ENCODE measurements around the gene ANTKMT. TPM values are rescaled to one million over a fixed set of nuclear protein-coding genes. Genes with fewer than 3 reads are reported as not detected.

The ANTKMT gene
- total RNA-seq, 1 donor from 2014 or later = 111 TPM

GRCh38 chr16:694187-694862 is 26.6 kb upstream of the ANTKMT start:
- DNase-seq (ENCODE audit: low read depth) = no peak
- TF ChIP-seq, protein P1, sequence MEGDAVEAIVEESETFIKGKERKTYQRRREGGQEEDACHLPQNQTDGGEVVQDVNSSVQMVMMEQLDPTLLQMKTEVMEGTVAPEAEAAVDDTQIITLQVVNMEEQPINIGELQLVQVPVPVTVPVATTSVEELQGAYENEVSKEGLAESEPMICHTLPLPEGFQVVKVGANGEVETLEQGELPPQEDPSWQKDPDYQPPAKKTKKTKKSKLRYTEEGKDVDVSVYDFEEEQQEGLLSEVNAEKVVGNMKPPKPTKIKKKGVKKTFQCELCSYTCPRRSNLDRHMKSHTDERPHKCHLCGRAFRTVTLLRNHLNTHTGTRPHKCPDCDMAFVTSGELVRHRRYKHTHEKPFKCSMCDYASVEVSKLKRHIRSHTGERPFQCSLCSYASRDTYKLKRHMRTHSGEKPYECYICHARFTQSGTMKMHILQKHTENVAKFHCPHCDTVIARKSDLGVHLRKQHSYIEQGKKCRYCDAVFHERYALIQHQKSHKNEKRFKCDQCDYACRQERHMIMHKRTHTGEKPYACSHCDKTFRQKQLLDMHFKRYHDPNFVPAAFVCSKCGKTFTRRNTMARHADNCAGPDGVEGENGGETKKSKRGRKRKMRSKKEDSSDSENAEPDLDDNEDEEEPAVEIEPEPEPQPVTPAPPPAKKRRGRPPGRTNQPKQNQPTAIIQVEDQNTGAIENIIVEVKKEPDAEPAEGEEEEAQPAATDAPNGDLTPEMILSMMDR (conservative IDR thresholded peaks at IDR 0.05; ENCODE audit: low read depth, low read length) = no peak
- peak overlapping the region; percentile 8 for H3K4me3 ChIP-seq (ENCODE audit: low read depth, low read length)

DNA sequence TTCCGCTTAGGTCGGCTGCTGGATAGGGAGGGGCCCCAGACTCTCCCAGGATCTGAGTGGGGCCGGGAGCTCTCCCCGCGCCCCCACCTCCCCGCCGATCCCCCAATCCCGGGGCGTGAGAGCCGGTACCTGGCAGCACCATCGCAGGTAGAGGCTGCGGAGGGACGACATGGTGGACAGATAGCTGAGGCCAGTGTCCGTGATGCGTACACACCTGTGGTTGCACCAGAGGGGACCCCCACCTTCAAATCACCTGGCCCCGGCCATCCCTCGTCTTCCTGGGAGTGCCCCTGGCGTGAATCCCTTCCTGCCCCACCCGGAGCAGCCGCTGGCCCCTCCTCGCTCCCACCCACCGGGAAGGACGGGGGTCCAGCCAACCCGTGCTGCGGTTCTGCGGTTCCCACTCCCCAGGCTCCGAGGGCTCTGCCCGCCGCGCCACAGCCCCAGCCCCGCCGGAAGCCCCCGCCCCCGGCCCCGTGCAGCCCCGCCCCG is 26.0 kb upstream of the ANTKMT start:
- peak overlapping the region; percentile 8 for H3K4me3 ChIP-seq (ENCODE audit: low read depth, low read length)
- TF ChIP-seq, protein P1 (conservative IDR thresholded peaks at IDR 0.05; ENCODE audit: low read depth, low read length) = no peak
- no peak for DNase-seq (ENCODE audit: low read depth)

- TF ChIP-seq, protein P1 (conservative IDR thresholded peaks at IDR 0.05; ENCODE audit: low read depth, low read length) = no peak
- DNase-seq (ENCODE audit: low read depth) = no peak
- H3K4me3 ChIP-seq (ENCODE audit: low read depth, low read length) = peak overlapping the region; percentile 23
Measured at GRCh38 chr16:695355-696089, 25.4 kb upstream of the ANTKMT start.

DNA sequence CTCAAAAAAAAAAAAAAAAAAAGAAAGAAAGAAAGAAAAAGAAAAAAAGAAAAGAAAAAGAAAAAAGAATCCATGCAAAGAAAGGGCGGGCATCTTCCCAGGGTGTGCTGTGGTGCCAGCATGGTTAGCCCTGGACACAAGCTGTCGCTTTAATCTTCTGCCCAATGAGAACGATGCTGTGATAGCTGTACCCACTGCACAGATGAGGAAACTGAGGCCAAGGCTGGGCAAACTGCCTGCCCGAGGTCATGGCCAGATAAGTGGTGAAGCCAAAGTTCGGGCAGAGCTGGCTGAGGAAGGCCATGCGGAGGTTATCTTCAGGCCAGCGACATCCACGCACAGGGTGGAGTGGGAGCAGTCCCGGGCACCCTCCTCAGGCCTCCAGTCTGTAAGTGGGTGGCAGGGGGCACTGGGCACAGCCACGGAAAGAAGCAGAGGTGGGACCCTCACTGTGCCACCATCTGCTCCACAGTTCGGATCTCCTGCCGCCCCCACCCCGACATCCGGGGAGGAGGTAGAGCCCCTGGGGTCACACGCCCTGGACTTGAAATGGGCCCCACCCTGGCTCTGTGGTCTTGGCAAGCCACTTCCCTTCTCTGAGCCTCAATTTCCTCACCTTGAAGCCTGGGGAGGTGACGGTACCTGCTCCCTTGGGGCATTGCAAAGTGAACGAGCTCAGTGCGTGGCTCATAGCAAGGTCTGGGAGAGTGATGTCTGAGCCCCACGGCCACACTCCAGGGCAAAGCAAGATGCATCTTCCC is 21.9 kb upstream of the ANTKMT start:
- TF ChIP-seq, protein P1 (conservative IDR thresholded peaks at IDR 0.05; ENCODE audit: low read depth, low read length) = no peak
- H3K4me3 ChIP-seq (ENCODE audit: low read depth, low read length) = no peak overlapping the region
- DNase-seq (ENCODE audit: low read depth) = no peak

- DNase-seq (ENCODE audit: low read depth) = no peak
- TF ChIP-seq, protein P1 (conservative IDR thresholded peaks at IDR 0.05; ENCODE audit: low read depth, low read length) = no peak
- no peak overlapping the region for H3K4me3 ChIP-seq (ENCODE audit: low read depth, low read length)
Measured at GRCh38 chr16:700684-701584, 20.0 kb upstream of the ANTKMT start.

GRCh38 chr16:702341-702740 is 18.6 kb upstream of the ANTKMT start:
- TF ChIP-seq, protein P1 (conservative IDR thresholded peaks at IDR 0.05; ENCODE audit: low read depth, low read length) = no peak
- no peak for DNase-seq (ENCODE audit: low read depth)
- H3K4me3 ChIP-seq (ENCODE audit: low read depth, low read length) = no peak overlapping the region

Measured in epithelial cell of proximal tubule (primary cell).